Adrenal gland (tissue), 5 donors: ENCODE measurements around the gene N4BP2.

Experiments
- CTCF ChIP-seq, 6 experiments: fragments of 450-650 bp in 4 of 6; fragments of 200-600 bp in 2 of 6; sonication (generic) in 1 of 6; IDR thresholded peaks; 1 replicate in 5 of 6; 2 replicates in 1 of 6; pipeline versions ENCODE4 v1.5.1 to v1.8.0; 2016 to 2021; ENCODE audit warnings: antibody characterized with exemption in 6 of 6, mild to moderate bottlenecking in 2 of 6, moderate library complexity in 1 of 6
- POLR2A ChIP-seq, 2 donors: fragments of 450-650 bp; IDR thresholded peaks; one replicate each; pipeline ENCODE4 v1.6.1; 2017; ENCODE audit warnings: antibody characterized with exemption in 2 of 2, mild to moderate bottlenecking in 2 of 2, moderate library complexity in 1 of 2
- donor health status: DM: no; HTN: no; CAD: no.

GRCh38 chr4:40168070-40168469, 111.4 kb downstream of the N4BP2 start:
- no peak for TF ChIP-seq CTCF (IDR thresholded peaks at IDR 0.05)
- no peak for TF ChIP-seq POLR2A (IDR thresholded peaks at IDR 0.05)
